GM12892 (cell line): ENCODE data around the gene EXPH5.

Source experiments
- POLR2A ChIP-seq: IDR thresholded peaks from 2 replicates; pipeline ENCODE4 v1.6.1; 2011; ENCODE audit warnings: low read depth, low read length, control low read depth
- POLR2AphosphoS5 ChIP-seq: IDR thresholded peaks from 2 replicates; pipeline ENCODE4 v1.6.1; 2011; ENCODE audit warnings: low read depth, low read length, control low read depth
- TAF1 ChIP-seq: IDR thresholded peaks from 2 replicates; pipeline ENCODE4 v1.6.1; 2011; ENCODE audit warnings: low read depth, mild to moderate bottlenecking, control low read depth, low read length, borderline replicate concordance

DNA sequence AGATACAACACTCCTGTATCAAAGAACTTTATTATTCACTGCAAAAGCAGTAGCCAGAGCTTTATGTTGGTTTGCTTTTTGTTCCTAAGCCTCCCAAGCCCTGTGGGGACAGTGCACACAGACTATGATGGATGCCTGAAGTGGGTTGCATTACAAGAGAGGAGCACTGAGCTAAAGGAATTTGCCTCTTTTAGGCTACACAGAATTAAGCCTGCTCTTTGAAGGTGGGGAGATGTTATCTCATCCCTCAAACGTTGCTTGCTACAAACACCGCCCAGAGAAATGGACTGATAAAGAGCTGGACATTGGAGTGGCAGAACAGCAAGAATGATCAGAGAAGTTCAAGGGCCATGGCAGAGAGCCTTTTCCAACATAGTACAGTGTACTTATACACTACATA is 92.8 kb downstream of the EXPH5 start:
- no peak for TF ChIP-seq TAF1
- TF ChIP-seq POLR2A = no peak
- no peak for TF ChIP-seq POLR2AphosphoS5
